ENCODE measurements around the gene INPP5D.
A peak's percentile ranks its signal among the peaks of the same experiment; 100 is the strongest.
"Not testable (repeated sequence)": the region's sequence is repeated elsewhere in the genome, so short reads cannot be mapped to it uniquely, and the experiment has no call there.

Gene INPP5D

DNA sequence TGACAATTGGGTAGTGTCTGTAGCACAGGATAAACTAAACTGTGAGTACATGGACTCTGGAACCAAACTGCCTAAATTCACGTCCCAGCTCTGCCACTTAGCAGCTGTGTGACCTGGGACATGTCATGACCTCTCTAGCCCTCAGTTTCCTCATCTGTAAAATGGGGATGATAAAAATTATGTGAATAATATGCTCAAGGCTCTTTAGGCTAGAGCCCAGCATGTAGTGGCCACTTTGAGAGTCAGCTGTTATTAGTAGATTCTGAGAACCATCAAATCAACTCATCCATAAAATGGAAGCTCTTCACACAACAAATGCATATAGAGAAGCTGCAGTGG lies 87.7 kb downstream of the INPP5D start:
- no peak for DNase-seq

DNA sequence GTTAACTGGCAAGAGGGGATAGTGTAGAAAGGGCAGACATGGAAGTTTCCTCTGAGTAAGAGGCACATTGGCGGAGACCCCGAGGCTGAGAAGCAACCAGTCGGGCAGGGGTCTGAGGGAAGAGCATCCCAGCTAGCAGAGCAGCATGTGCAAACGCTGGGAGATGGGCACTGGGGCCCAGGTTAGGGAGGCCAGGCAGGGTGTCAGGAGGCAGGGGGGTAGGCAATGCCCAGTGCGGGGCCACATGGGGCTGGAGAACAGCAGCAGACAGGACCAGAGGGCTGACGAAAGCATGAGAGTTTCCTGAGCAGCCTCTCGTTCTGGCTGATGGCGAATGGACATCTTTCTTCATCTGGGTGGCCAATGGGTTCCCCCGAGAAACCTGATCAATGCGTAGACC lies 88.2 kb downstream of the INPP5D start:
- DNase-seq, result no peak

DNA sequence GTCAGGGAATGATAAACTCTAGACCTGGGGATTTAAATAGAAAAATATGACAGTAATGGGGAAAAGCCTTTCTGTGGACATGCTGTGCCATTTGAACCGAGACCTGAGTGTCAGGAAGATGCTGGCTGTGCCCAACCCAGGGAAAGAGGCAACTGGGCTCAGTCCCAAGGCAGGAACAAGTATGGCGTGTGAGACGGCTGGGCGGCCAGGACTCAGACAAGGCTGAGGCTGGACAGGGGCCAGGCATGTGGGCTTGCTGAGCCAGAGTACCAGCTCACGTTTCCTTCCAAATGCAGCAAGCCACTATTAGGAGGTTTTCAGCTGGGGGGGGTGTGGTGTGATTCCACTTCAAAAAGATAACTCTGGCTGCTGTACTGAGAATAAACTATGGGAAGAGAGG lies 92.4 kb downstream of the INPP5D start:
- no peak for DNase-seq

DNA sequence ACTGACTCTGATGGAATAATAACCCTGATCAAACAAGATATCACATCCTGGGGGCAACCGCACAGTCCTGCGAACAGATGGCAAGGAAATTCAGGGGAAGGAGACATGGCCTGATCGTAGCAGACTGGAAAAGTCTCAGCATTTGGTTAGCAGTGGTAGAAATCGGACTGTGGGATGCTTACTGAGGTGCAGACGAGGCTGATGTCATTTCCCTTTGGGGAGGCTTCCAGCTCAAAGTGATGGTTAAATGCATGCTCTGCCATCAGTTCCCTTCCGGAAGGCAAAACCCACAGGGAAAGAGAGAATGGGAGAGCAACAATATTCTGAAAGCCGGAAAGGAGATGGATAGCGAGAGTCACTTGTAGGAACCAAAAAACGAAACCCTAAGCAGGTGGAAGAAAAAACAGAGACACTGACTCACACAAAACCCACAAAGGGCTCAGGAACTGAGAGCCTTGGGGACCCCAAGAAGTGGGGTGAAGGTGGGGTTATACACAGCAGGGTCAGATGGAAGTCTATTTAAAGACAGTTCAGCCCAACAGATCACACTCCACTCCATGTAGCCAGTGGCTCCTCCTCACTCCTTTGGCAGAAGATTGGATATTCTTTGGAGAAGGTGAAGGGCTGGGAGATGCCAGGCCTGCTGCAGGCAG lies 93.1 kb downstream of the INPP5D start:
- DNase-seq, result no peak

DNA sequence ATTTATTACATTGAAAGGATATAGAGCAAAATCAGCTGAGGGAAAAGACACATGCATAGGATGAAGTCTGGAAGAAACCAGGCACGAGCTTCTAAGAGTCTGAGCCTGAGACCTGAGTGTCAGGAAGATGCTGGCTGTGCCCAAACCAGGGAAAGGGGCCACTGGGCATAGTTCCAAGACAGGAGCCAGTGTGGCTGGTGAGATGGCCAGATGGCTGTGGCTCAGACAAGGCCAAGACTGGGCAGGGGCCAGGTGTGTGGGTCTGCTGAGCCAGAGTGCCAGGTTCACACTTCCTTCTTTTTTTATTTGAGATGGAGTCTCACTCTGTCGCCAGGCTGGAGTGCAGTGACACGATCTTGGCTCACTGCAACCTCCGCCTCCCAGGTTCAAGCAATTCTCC lies 95.9 kb downstream of the INPP5D start:
- no peak for DNase-seq

DNA sequence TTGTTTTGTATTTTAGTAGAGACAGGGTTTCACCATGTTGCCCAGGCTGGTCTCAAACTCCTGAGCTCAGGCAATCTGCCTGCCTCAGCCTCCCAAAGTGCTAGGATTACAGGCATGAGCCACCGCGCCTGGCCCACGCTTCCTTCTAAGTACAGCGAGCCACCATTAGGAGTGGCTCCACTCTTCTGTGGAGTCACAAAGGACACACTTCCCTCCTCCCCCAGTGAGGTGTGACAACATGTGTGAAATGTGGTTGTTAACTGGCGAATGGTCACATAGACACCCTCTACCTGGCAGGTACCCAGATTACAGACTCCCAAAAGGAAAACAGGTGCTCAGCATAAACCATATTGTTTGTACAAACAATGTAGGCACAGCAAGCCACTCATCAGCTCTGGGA lies 96.3 kb downstream of the INPP5D start:
- DNase-seq, result not testable (repeated sequence)

DNA sequence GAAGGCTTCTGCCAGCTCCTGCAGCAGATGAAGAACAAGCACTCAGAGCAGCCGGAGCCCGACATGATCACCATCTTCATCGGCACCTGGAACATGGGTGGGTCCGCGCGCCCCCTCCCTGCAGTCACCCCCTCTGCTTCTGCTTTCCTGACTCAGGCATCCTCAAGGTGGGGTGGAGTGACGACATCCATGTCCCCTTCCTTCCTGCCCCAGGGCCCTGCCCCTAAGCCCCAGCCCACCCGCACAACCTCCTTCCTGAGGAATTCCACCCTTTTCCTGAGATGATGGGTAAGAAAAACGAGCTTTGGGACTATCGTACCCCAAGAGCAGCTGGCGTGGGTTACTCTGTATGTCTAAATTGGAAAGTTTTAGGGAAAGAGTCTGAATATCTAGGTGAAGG lies 101.6 kb downstream of the INPP5D start:
- DNase-seq, result no peak

DNA sequence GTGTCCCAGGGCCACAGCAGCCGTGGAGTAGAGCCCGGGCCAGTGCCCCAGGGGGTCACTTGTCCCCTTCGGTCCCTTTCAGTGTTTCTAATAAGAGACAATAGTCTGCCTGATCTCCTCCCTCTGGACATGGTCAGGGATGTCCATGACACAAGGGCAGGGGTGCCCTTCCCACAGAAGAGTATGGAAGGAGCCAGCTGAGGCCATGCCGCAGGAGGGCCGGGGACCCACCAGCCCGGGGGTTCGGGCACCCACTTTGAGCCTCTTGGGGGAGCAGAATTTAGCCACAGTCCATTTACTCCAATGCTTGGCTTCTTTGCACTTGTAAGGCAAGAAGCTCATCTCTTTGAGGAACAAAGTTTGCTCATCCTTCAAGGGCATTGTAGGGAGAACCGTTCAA lies 102.6 kb downstream of the INPP5D start:
- no peak for DNase-seq

DNA sequence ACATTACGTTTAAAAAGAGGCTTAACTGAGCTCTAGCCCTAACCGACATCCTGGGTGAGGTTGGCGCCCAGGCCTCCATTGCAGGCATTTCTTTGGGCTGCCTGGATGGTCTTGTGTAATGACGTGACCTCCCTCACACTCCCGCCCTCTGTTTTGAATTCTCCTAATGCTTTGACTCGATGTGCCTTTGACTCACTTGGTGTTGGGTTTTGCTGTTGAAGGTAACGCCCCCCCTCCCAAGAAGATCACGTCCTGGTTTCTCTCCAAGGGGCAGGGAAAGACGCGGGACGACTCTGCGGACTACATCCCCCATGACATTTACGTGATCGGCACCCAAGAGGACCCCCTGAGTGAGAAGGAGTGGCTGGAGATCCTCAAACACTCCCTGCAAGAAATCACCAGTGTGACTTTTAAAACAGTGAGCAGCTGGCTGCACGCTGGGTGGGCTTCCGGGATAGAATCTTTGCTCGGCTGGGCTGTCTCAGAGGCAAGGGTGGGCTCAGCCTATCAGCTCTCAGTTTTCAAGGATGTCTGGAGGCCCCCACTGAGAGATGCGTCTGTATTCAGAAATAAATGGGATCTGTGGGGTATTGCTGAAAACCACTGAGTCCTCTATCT lies 103.5 kb downstream of the INPP5D start:
- no peak for DNase-seq

DNA sequence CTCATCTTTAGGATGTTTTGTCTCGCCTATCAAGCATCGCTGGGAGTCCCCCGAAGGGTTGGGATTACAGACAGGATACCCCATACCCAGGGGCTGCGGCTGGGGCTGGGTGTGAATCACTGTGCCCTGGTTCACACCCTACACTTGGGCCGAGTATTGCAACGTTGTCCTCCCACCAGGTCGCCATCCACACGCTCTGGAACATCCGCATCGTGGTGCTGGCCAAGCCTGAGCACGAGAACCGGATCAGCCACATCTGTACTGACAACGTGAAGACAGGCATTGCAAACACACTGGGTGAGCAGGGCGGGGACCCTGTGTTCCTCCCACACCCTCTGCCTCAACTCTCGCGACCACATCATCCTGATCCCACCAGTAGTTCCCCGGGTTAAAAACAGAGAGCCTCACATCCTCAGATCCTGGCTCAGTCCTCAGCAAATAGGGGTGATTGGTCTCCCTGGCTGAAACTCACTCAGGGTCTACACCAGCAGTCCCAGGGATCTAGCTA lies 104.0 kb downstream of the INPP5D start:
- DNase-seq, result no peak

DNA sequence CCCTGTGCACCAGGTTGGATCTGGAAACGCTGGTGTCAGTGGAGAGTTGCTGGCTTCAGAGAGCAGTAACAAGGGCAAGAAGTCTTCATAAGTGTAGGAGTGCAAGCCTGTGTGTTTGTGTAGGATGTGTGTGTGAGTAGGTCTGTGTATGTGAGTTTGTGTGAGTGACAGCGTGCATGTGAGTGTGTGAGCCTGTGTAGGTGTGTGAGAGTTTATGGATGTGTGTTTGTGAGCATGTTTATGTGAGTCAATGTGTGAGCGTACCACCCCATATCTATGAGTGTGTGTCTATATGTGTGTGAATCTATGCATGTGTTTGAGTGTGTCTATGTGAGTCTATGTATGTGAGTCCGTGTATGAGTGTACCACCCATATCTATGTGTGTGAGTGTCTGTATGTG lies 104.8 kb downstream of the INPP5D start:
- no peak for DNase-seq

DNA sequence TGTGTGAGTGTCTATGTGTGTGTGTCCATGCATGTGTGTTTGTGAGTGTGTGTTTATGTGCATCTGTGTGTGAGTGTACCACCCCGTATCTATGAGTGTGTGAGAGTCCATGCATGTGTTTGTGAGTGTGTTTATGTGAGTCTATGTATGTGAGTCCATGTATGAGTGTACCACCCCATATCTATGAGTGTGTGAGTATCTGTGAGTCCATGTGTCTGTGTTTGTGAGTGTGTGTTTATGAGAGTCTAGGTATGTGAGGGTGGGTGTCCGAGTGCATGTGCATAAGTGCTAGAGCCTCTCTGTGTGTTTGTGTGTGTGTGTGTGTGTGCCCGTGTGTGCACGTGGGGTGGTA lies 105.4 kb downstream of the INPP5D start:
- no peak for DNase-seq

DNA sequence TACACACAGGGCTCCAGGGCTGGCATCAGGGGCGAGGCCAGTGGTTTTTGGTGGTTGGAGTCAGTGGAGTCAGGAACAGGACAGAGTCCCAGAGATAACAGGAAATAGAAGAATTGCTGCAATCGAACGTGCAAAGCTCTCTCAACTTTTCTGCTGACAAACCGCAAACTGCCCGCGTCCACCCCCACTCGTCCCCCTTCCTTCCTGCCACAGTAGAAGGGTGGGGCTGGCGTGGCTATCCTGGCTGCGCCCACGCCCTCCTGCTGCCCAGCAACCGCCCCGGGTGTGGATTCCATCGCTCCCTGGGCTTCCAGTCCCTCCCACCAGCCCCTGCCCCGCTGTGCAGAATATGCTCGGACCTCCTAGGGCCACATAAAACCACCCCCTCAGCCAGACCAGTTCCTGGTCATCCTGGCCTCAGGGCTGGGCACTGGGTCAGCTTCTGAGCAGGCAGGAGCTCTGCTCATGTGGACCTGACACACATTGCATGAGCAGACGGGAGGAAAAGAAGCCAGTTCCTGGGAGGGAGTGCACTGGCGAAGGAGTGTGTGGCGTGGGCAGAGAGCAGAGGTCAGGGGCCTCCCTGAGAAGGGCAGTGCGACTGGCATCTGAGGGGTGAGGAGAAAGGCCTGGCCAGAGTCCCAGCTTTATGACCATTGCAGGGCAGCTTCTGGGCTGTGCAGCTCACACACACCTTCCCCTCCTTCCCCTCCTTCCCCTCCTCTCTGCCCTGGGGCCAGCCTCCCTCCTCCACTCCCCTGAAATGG lies 105.9 kb downstream of the INPP5D start:
- DNase-seq, result peak; percentile 69

DNA sequence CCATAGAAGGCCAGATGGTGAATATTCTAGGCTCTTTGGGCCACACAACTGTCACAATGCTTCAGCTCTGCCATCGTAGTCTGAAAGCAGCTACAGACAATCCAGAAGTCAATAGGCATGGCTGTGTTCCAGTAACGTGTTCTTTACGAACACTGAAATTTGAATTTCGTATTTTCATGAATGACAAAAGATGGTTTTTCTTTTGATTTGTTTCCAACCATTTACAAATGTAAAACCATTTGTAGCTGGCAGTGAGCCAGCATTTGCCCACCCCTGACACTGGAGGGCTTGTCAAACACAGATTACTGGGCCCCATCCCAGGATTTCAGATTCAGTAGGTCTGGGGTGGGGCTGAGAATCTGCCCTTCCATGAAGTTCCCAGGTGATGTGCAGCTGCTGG lies 108.3 kb downstream of the INPP5D start:
- DNase-seq, result no peak

DNA sequence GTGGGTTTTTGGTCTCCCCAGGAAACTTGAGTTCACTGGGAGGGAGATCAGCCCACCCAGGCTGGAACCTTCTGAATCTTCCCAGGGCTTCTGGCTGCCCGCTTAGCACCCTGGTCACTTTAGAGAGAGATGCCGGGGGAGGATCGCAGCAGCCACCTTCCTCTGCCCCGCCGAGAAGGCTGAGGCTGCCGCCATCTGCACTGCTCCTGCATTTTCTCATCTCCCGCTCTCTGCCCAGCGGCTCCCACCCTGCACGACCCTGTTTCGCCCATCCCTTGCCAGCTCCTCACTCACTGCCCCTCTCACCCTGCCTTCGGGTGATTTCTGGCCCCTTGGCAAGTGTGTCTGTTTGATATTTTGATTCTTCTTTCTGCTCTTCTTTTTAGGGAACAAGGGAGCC lies 108.8 kb downstream of the INPP5D start:
- DNase-seq, result no peak

DNA sequence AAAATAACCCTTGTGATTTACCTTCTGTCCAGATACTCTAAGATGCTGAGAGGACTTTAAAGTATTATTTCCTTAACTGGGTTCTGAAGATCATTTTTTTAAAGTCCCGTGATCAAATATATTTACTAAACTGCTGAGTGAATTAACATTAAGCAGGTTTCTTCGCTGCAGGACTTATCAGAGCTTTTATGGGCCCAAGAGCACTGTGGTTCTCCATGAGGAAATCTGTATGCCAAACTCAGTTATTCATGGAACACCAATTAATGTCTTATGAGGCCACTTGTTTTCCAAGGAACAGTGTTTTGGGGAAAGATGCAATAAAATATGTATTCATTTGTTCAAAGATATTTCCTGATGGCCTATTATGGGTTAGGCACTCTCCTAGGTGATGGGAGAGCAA lies 111.2 kb downstream of the INPP5D start:
- DNase-seq, result no peak

DNA sequence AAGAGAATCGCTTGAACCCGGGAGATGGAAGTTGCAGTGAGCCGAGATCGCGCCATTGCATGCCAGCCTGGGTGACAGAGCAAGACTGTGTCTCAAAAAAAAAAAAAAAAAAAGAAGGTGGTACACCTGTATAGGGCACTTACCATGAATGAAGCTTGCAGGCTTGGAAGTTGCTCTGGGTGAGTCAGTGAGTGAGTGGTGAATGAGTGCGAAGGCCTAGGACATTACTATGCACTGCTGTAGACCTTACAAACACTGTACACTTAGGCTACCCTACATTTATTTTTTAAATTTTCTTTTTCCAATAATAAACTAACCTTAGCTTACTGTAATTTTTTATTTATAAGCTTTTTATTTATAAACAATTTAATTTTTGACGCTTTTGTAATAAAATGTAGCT lies 113.0 kb downstream of the INPP5D start:
- DNase-seq, result no peak

DNA sequence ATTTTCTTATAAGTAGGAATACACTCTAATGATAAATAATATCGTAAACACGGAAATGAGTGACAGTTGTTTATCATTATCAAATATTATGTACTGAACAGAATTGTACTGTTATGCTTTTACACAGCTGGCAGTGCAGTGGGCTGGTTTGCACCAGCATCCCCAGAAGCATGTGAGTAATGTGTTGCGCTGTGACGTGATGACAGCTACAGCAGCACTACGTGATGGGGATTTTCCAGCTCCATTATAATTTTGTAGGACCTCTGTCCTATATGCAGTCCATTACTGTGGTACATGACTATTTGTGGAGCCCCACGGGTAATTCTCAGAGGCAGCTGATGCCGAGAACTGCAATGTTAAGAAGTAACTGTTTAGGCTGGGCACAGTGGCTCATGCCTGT lies 114.0 kb downstream of the INPP5D start:
- DNase-seq, result no peak

DNA sequence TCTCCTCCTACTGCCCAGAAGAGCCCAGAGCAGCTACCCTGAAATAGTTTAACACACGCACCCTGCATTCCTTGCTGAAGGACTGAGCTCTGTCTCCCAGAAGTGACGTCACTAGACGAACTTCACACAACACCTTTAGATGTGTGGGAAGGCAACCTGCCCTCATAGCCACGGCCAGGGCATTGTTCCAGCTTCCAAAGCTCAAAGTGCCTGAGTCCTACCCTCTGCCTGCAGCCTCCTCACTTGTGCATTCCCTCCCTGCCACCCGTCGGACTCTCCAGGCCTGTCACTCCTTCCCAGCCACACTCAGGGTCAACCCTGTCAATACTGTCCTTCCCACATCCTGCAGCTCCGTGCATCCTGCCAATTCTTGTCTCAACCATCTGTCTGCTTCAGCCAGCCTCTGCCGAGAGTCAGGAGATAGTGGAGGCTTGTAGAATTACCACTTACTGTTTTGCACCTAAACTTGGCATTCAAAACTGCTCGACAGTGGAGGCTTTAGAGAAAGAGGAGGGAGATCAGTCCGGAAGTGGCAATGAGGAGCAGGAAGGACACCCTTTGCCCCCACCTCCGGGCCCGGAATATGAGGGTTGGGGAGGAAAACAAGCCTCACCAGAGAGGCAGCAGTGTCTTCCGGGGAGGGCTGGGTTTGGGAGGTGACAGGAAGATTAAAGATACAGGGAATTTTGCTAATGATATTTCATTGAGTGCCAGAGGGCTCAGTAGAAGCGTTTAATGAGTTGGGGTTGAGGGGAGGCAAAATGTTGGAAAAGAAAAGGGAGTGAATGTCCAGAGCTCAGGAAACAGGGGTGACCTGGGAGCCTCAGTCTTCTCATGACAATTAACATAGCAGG lies 119.1 kb downstream of the INPP5D start:
- DNase-seq, result no peak

DNA sequence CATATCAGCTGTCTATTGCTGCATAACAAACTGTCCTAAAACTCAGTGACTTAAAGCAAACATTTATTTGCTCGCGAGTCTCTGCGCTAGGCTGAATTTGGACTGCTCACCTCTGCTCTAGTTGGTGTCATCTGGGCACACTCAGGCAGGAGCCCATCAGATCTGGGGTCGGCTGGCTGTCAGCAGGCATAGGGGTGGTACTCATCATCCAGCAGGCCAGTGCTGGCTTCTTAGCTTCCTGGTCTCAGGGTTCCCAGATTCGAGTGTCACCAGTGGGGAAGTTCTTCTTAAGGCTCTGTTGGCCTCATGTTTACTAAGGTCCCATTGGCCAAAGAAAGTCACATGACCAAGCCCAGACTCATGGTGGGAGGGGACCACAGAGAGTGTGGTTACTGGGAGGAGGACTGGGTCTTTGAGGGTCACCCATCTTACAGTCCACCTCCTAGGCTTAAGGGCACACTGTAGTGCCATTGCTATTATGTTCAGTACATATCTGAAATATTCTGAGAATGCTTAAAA lies 119.8 kb downstream of the INPP5D start:
- DNase-seq, result no peak

DNA sequence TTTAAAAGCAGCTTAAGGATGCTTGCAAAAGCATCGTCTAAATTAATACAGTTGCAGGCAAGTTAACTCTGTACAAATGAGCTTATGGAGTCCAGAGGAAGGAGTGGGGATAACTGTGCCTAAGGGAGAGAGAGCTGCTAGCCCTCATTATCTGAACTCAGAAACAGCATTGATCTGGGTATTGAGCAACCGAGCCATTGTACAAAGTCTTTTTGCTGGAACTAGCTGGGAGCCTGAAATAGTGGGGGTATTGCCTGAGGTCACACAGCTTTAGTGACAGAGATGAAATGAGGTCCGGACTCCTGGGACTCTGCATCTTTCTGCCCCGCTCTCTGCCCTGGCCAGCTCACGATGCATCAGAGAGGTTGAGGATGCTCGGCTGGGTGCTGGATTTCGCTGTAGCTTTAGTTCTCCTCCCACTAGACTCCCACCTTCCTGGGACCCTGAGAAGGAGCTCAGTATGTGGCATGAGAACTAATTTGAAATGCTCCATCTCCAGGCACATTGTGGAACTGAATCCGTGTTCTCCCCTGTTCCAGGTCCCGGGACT lies 123.8 kb downstream of the INPP5D start:
- DNase-seq, result no peak

DNA sequence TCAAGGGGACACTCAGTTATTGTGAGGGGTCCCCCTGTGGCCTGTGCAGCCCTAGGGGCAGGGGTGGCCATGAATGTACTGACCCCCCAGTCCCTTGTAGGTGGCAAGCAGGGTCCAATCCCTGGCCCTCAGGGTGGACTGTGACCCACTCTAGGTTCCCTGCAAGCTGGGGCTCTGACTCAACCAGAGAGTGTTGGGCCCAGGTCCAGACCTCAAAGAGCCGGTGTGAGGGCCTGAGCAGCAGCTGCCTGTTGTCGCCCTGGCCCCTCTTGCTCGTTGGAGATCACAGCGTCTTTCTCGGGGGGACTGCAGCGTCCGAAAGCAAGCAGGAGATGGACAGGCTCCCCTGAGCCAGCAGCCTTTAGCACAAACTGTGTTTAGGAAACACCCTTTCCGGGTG lies 124.5 kb downstream of the INPP5D start:
- no peak for DNase-seq

DNA sequence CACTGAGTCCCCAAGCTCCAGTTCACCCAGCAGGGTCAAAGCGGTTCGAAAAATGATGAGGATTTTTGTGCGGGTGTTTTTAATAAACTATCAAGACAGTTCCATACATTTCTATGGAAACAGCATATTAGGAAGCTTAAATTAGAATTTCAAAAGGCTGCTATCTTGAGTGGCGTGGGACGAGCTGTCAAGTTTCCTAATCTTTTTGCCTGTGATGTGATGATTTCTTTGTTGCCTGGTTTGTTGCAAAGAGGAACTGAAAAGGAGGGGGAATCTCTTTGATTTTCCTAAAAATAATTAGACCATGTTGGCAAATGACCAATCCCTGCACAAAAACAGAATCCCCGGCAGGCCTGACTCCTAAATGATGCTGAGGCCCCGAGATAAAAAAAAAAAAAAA lies 125.2 kb downstream of the INPP5D start:
- no peak for DNase-seq

Data from activated effector memory CD4-positive, alpha-beta T cell treated with anti-CD3 and anti-CD28 coated beads, Interleukin-2, amount 50 U/mL, for 16 hours (primary cell).